Measurements from ENCODE around the gene KAT2B. TPM values are rescaled to one million over a fixed set of nuclear protein-coding genes. Genes with fewer than 3 reads are reported as not detected.
A peak's percentile ranks its signal among the peaks of the same experiment; 100 is the strongest.

Gene KAT2B
- total and polyA plus RNA-seq, 2 of the 13 experiments (the other 11 are each of a cell fraction or from before 2014, with no cell fraction given): 0.97 to 1.7 TPM

- no peak for TF ChIP-seq TARDBP (CRISPR knock-in tag; IDR thresholded peaks at IDR 0.05)
- no peak for TF ChIP-seq NR2F1 (CRISPR knock-in tag; IDR thresholded peaks at IDR 0.05)
- TF ChIP-seq HMGXB4 (CRISPR knock-in tag; IDR thresholded peaks at IDR 0.05; ENCODE audit: borderline replicate concordance in 1 of 2, low read depth in 1 of 2): peak in 1 of 2 experiments; percentile 20; a peak in 1 of 4 replicates
- TF ChIP-seq MIER3 (CRISPR knock-in tag; IDR thresholded peaks at IDR 0.05; ENCODE audit: borderline replicate concordance): no peak
- TF ChIP-seq PHF8 (CRISPR knock-in tag; IDR thresholded peaks at IDR 0.05): peak; percentile 9; the same call in 1 of the 2 replicates
- TF ChIP-seq ZNF552 (CRISPR knock-in tag; IDR thresholded peaks at IDR 0.05; ENCODE audit: borderline replicate concordance): no peak
- TF ChIP-seq NFAT5 (CRISPR knock-in tag; IDR thresholded peaks at IDR 0.05): no peak
- TF ChIP-seq RARA (CRISPR knock-in tag; IDR thresholded peaks at IDR 0.05): no peak
- no peak for TF ChIP-seq JARID2 (CRISPR knock-in tag; IDR thresholded peaks at IDR 0.05; ENCODE audit: insufficient replicate concordance)
- TF ChIP-seq CBX5 (CRISPR knock-in tag; IDR thresholded peaks at IDR 0.05; ENCODE audit: borderline replicate concordance): no peak
- no peak for TF ChIP-seq EEA1 (CRISPR knock-in tag; IDR thresholded peaks at IDR 0.05; ENCODE audit: borderline replicate concordance)
- no peak for TF ChIP-seq CHD2 (IDR thresholded peaks at IDR 0.05; ENCODE audit: low read depth, low read length)
- no peak for TF ChIP-seq EZH2 (conservative IDR thresholded peaks at IDR 0.05; ENCODE audit: low read depth, low read length)
- TF ChIP-seq ZNF296 (CRISPR knock-in tag; conservative IDR thresholded peaks at IDR 0.05): no peak
- peak; percentile 59 for TF ChIP-seq ZFY (CRISPR knock-in tag; IDR thresholded peaks at IDR 0.05)
- no peak for TF ChIP-seq SYNCRIP (IDR thresholded peaks at IDR 0.05; ENCODE audit: insufficient read depth, low read depth, low read length)
- TF ChIP-seq CENPT (CRISPR knock-in tag; IDR thresholded peaks at IDR 0.05; ENCODE audit: low read depth): no peak
- TF ChIP-seq ZNF678 (CRISPR knock-in tag; IDR thresholded peaks at IDR 0.05): no peak
- no peak for TF ChIP-seq ZBTB21 (CRISPR knock-in tag; IDR thresholded peaks at IDR 0.05)
- no peak for TF ChIP-seq USF2 (IDR thresholded peaks at IDR 0.05; ENCODE audit: low read depth, low read length)
- TF ChIP-seq USF2 (CRISPR knock-in tag; IDR thresholded peaks at IDR 0.05; ENCODE audit: borderline replicate concordance): no peak
- TF ChIP-seq POLR2AphosphoS2 (IDR thresholded peaks at IDR 0.05; ENCODE audit: low read depth, low read length): no peak
Observed at GRCh38 chr3:20041197-20041780, 1.0 kb downstream of the KAT2B start (continued).
